ENCODE measurements around the gene PDE8A.
"Not testable (repeated sequence)": the region's sequence is repeated elsewhere in the genome, so short reads cannot be mapped to it uniquely, and the experiment has no call there.

The PDE8A gene

DNA sequence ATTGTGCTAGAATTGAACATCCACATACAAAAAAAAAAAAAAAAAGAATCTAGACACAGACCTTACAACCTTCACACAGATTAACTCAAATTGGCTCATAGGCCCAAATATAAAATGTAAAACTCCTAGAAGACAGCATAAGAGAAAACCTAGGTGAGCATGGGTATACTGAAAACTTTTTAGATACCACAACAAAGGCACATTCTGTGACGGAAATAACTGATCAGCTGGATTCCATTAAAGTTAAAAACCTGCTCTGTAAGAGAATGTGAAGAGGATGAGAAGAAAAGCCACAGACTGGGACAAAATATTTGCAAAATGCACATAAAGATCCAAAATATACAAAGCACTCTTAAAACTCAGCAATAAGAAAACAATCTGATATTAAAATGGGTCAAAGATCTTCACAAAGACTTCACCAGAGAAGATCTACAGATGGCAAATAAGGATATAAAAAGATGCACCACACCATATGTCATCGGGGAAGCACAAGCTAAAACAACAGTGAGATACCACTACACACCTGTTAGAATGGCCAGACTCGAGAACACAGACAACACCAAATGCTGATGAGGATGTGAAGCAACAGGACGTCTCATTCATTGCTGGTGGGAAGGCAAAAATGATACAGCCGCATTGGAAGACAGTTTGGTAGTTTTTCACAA lies 167.9 kb downstream of the PDE8A start:
- DNase-seq = no peak

DNA sequence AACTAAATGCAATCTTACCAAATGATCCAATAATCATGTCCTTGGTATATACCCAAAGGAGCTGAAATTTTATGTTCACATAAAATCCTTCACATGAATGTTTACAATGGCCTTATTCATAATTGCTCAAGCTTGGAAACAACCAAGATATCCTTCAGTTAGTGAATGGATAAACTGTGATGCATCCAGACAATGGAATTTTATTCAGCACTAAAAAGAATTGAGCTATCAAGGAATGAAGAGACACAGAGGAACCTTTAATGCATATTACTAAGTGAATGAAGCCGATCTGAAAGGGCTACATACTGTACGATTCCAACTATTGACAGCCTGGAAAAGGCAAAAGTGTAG lies 168.4 kb downstream of the PDE8A start:
- no peak for DNase-seq

GRCh38 chr15:85151145-85151544 lies 169.5 kb downstream of the PDE8A start:
- DNase-seq = no peak

- no peak for DNase-seq
These were observed 170.2 kb downstream of the PDE8A start for GRCh38 chr15:85151861-85152260.

DNA sequence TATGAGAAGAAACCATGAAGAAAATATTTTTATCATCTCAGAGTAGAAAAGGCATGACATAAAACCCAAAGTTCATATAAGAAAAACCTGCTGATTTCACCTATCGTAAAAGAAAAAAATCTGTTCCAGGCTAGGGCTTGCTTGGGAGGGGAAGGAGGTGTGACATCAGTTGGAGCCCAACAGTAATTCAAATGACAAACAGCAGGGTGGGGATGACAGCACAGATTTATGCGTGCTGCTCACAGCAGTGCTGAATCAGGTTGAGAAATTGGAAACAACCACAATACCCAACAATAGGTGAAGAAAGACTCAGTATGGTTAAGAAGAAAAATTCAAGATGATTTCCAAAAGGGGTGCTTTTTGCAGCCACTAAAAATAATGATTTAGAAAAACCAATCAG lies 172.4 kb downstream of the PDE8A start:
- DNase-seq = no peak

DNA sequence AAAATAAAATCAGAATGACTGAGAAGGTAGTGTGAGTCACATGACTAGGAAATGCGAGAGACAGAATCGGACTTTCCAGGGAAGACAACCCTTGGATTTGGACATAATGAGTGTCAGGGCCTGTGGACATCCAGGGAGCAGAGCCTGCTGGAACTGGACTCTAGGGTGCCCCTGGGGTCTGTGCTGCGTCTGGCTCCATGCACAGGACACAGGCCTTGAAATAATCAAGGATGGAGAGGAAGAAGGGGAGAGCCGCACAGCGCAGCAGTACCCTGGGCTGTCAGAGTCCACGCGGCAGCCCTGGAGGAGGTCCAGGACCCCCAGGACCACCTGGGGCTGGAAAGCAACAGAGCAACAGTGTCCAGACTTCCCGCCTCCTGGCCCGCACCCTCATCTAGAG lies 173.7 kb downstream of the PDE8A start:
- no peak for DNase-seq

GRCh38 chr15:85155857-85156256 lies 174.2 kb downstream of the PDE8A start:
- DNase-seq = no peak

DNA sequence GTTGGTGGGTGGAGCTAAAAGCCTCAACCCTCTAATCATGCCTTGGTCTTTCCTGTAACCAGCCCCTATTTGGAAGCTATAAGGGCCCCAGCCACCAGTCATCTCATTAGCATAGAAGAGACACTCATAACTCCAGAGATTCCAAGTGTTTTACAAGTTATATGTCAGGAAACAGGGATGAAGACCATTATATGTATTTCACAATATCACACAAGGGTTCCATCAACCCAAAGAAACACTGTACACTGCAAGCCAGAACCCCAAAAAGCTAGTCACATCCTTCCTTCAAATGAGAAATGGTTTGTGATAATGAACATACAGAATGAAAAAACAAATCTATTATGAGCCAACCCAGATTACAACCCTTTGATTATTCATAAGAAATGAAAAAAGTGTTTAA lies 175.7 kb downstream of the PDE8A start:
- no peak for DNase-seq

DNA sequence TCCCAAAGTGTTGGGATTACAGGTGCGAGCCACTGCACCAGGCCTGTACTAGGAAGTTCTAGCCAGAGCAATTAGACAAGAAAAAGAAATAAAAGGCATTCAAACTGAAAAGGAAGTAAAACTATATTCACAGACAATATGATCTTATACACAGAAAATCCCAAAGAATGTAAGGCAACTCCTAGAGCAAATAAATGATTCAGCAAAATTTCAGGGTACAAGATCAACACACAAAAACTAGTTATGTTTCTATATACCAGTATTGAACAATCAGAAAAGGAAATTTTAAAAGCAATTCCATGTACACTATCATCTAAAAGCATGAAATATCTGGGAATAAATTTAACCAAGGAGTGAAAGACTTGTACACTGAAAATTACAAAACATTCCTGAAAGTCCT lies 180.6 kb downstream of the PDE8A start:
- no peak for DNase-seq

DNA sequence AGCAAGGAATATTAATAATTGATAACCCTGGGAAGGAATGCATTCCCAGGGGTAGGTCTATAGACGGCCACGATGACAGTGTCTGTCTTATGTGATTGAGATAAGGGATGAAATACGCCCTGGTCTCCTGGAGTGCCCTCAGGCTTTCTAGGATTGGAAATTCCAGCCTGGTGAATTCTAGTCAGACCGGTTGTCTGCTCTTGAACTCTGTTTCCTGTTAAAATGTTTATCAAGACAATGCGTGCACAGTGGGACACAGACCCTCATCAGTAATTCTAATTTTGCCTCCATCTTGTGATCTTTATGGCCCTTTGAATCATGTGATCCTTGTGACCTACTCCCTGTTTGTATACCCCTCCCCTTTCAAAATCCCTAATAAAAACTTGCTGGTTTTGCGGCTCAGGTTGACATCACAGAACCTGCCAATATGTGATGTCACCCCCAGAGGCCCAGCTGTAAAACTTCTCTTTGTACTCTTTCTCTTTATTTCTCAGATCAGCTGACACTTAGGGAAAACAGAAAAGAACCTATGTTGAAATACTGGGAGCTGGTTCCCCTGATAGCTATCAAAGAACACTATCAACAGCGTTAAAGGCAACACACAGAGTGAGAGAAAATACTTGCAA lies 183.3 kb downstream of the PDE8A start:
- no peak for DNase-seq

DNA sequence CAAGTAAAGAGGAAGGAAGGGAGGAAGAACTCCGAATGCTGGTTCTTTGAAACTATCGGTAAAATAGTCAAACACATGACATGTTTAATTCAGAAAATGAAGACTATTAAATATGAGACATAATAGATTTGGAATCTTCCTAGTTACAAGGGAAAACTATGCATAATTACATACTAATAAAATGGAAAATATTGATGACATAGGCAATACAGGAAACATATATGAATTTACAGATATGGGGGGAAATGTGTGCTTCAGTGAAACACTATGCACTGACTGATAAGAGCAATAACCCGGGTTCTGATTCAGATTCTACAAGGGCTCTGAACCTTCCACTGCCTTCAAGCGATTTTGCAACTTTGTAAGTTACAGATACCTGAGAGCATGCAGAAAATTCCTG lies 185.9 kb downstream of the PDE8A start:
- DNase-seq = no peak

DNA sequence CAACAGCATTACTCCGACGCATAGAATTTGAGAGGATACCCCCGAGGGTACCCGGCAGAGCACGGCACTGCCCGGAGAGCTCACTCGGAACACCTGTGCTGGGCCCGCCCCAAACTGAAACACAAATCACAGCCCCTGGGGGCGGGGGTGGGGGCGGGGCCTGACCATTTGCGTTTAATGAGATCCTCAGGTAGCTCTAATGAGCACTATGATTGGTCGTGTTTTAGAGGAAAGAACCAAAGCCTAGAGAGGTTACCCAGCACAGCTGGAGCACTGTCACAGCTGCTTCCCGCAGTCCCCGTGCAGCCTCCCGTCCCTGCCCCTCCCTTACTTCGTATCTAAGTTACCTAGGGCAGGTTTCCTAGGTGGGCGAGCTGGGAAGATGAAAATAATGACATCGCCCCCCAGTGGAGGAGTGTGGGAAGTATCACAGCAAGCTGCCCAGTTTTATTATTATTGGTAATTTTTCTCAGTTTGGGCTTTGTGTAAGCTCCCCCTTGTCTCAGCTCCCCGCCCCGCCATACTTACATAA lies 187.1 kb downstream of the PDE8A start:
- no peak for DNase-seq

GRCh38 chr15:85171736-85172135 lies 190.1 kb downstream of the PDE8A start:
- DNase-seq = no peak

DNA sequence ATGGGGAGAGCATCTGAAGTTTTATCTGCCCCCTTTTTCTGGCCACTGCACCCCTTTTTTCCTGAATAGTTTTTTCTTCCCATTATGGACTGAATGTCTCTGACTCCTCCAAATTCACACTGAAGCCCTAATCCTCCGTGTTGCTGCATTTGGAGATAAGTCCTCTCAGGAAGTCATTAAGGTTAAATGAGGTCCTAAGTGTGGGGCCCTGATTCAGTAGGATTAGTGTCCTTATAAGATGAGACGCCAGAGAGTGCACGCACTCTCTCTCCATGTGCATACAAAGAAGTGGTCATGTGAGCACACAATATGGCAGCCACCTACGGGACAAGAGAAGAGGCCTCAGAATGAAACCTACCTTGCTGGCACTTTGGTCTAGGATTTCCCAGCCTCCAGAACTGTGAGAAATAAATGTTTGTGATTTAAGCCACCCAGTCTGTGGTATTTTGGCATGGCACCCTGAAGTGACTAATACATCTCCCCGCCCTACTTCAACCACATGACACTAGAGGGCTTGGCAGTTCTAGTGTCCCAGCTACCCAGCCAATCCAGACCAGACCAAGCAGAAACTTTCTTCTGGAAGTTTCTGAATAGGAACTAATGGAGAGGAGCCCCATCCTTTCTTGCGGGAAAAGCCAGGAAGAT lies 191.3 kb downstream of the PDE8A start:
- no peak for DNase-seq

DNA sequence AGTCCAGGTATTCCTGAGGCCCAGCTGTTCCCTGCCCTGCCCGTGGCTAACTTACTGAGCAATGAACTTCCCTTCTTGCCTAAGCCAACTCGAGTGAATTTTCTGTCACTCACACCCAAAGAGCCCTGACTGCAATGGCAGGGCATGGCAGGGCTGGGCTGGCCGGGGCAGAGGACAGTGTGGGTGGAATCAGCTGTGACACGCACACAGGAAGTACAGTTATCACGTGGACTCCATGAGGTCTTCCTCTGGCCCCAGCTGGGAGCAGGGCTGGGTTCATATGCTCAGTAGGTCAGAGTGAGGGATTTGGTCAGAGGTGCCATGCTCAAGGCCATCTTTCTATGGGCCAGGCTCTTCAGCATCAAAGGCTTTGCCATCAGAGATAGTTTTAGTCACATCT lies 192.0 kb downstream of the PDE8A start:
- DNase-seq = not testable (repeated sequence)

GRCh38 chr15:85174521-85174920 lies 192.9 kb downstream of the PDE8A start:
- DNase-seq = no peak

GRCh38 chr15:85177042-85177515 lies 195.4 kb downstream of the PDE8A start:
- DNase-seq = not testable (repeated sequence)

DNA sequence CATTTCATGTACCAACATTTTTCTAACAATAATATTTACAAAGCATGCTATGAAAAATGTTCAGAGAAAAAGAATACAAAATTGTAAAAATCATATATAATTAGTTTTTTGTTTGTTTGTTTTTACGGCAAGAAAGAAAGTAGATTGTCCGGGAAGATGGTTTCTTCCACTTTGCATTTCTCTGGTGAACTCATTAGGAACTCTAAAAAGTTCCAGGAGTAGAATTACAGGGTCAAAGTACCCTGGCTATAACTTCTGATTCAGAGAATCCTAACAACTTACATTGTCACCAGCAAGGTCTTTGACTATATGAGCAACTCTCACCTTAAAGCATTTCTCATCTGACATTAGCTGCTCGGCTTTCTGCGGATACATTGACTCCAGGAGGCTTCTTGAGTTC lies 196.7 kb downstream of the PDE8A start:
- DNase-seq = no peak

GRCh38 chr15:85179700-85180099 lies 198.0 kb downstream of the PDE8A start:
- no peak for DNase-seq

GRCh38 chr15:85185350-85185749 lies 203.7 kb downstream of the PDE8A start:
- DNase-seq = not testable (repeated sequence)

DNA sequence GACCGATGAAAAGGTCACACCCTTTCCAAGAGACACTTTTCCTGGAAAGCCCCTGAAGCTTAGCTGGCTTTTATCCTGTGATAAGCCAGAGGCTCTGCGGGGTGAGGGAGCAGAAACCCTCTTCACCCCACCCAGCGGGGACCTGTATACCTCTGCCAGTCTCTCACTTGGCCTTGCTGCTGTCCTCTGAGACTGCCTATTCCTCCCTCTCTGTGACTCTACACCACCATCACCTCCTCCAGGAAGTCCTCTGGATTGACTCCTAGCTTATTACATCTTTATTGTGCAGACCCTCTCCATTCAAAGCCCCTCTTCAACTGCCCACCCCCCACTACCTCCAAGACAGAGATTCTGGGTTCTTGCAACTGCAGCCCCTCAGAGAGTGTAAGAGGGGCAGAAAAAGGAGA lies 206.5 kb downstream of the PDE8A start:
- DNase-seq = not testable (repeated sequence)
